ENCODE results near the gene IFT52. TPM values are rescaled to one million over a fixed set of nuclear protein-coding genes. Genes with fewer than 3 reads are reported as not detected.

Gene IFT52
- total RNA-seq, 2 experiments from 2014 or later, result 14.2 to 15.7 TPM

DNA sequence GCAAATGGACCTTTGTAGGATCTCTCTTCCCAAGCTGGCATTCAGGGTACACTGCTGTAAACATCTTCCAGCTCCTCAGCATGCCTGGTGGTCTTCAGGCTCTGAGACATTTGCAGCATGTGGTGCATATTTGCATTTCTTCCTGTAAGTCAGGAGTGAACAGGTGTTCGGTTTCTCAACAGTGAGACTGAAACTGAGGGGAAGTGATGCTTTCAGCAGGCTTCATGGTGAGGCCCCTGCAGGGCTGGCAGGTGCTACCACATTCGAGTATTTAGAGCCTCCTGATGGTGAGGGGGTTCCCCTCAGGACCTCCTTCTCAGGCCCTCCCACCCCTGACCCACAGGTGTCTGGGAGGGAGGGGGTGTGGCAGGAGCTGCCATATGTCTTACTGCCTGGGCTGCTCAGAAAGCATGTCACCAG lies 91.3 kb downstream of the IFT52 start:
- TF ChIP-seq, protein P1, sequence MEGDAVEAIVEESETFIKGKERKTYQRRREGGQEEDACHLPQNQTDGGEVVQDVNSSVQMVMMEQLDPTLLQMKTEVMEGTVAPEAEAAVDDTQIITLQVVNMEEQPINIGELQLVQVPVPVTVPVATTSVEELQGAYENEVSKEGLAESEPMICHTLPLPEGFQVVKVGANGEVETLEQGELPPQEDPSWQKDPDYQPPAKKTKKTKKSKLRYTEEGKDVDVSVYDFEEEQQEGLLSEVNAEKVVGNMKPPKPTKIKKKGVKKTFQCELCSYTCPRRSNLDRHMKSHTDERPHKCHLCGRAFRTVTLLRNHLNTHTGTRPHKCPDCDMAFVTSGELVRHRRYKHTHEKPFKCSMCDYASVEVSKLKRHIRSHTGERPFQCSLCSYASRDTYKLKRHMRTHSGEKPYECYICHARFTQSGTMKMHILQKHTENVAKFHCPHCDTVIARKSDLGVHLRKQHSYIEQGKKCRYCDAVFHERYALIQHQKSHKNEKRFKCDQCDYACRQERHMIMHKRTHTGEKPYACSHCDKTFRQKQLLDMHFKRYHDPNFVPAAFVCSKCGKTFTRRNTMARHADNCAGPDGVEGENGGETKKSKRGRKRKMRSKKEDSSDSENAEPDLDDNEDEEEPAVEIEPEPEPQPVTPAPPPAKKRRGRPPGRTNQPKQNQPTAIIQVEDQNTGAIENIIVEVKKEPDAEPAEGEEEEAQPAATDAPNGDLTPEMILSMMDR (IDR thresholded peaks at IDR 0.05), result no peak
- ChIA-PET CTCF (interaction anchor here (1.7 kb wide), 1 partner anchor 10 kb away, joined by 8 read pairs; no protein-coding TSS in a partner anchor), POLR2A (interaction anchor here (1.4 kb wide), 1 partner anchor 14 kb away, joined by 4 read pairs; no protein-coding TSS in a partner anchor)
- H3K36me3 Mint-ChIP-seq (ENCODE audit: low read depth), result peaks cover 37% of the 10 kb centered on the region
- ATAC-seq, result peak; percentile 56
- peaks cover 9% of the 10 kb centered on the region for H3K4me1 Mint-ChIP-seq (ENCODE audit: low read depth)
- H3K27ac Mint-ChIP-seq, result no peak overlapping the region
- H3K27me3 Mint-ChIP-seq, result no peaks in the 10 kb centered on the region
- no peak overlapping the region for H3K4me3 Mint-ChIP-seq
- H3K9me3 Mint-ChIP-seq, result no peaks in the 10 kb centered on the region
- DNase-seq, result peak; percentile 13
- intact Hi-C loops (cut with micrococcal nuclease), result no loop called here

DNA sequence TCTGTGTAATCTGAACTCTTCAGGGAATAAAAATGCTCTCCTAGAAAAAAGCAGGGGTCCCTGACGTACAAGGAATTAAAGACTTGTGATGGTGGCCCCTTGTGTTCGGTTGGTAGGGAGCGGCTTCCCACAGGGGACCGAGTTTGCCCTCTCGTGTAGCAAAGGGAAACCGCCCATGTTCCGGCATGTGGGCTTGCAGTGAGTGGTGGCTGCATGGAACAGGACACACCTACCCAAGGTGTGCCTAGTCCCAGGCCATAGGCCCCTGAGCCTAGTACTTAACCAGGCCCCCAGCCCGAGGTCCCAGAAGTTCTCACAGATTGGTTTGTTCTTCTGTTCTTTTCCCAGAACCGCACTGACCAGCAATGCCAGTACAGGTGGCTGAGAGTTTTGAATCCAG lies 91.7 kb downstream of the IFT52 start:
- Mint-ChIP-seq H3K27me3 (no peaks in the 10 kb centered on the region), H3K4me1 (ENCODE audit: low read depth) (peaks cover 9% of the 10 kb centered on the region), H3K4me3 (no peak overlapping the region), H3K36me3 (ENCODE audit: low read depth) (peaks cover 34% of the 10 kb centered on the region), H3K27ac (no peak overlapping the region), H3K9me3 (no peaks in the 10 kb centered on the region)
- intact Hi-C loops (cut with micrococcal nuclease), result no loop called here
- DNase-seq, result no peak
- POLR2A ChIA-PET, result no interaction called here
- no peak for ATAC-seq
- CTCF ChIA-PET, result interaction anchor here (1.7 kb wide), 1 partner anchor 10 kb away, joined by 8 read pairs; no protein-coding TSS in a partner anchor
- TF ChIP-seq, protein P1 (IDR thresholded peaks at IDR 0.05), result no peak

DNA sequence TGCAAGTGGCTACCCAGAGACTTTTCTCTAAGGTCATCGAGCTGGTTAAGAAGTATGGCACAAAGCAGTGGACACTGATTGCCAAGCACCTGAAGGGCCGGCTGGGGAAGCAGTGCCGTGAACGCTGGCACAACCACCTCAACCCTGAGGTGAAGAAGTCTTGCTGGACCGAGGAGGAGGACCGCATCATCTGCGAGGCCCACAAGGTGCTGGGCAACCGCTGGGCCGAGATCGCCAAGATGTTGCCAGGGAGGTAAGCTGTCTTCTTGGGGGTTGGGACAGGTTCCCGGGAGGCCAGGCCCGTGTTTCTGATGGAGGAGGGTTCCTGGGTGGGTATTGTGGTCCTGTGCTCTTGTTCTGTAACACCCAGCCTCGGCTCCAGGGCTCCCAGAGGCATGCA lies 96.1 kb downstream of the IFT52 start:
- ATAC-seq, result no peak
- POLR2A ChIA-PET, result interaction anchor here (1.6 kb wide), 1 partner anchor 20 kb away, joined by 4 read pairs; the partner anchor contains the start of gene MYBL2
- intact Hi-C loops (cut with micrococcal nuclease), result no loop called here
- TF ChIP-seq, protein P1 (IDR thresholded peaks at IDR 0.05), result no peak
- Mint-ChIP-seq H3K9me3 (no peaks in the 10 kb centered on the region), H3K27ac (no peak overlapping the region), H3K36me3 (ENCODE audit: low read depth) (peaks cover 36% of the 10 kb centered on the region), H3K4me3 (no peak overlapping the region), H3K4me1 (ENCODE audit: low read depth) (peaks cover 10% of the 10 kb centered on the region), H3K27me3 (no peaks in the 10 kb centered on the region)
- CTCF ChIA-PET, result interaction anchor here (0.9 kb wide), 1 partner anchor 148 kb away, joined by 3 read pairs; no protein-coding TSS in a partner anchor
- DNase-seq, result no peak

- Mint-ChIP-seq H3K27me3 (no peaks in the 10 kb centered on the region), H3K4me1 (ENCODE audit: low read depth) (peaks cover 6% of the 10 kb centered on the region), H3K27ac (peak overlapping the region; percentile 63), H3K36me3 (ENCODE audit: low read depth) (peaks cover 35% of the 10 kb centered on the region), H3K9me3 (no peaks in the 10 kb centered on the region), H3K4me3 (no peak overlapping the region)
- POLR2A ChIA-PET, result interaction anchor here (1.1 to 1.5 kb wide), 3 partner anchors 10 to 24 kb away, joined by 3 to 4 read pairs (median 4); no protein-coding TSS in a partner anchor
- intact Hi-C loops (cut with micrococcal nuclease), result no loop called here
- ATAC-seq (no peak), DNase-seq (no peak)
- TF ChIP-seq, protein P1 (IDR thresholded peaks at IDR 0.05), result no peak
- CTCF ChIA-PET, result interaction anchor here (0.7 to 1.6 kb wide), 5 partner anchors 13 to 502 kb away, joined by 3 to 6 read pairs (median 4); no protein-coding TSS in a partner anchor
These were observed 98.4 kb downstream of the IFT52 start for GRCh38 chr20:43689165-43689564.

DNA sequence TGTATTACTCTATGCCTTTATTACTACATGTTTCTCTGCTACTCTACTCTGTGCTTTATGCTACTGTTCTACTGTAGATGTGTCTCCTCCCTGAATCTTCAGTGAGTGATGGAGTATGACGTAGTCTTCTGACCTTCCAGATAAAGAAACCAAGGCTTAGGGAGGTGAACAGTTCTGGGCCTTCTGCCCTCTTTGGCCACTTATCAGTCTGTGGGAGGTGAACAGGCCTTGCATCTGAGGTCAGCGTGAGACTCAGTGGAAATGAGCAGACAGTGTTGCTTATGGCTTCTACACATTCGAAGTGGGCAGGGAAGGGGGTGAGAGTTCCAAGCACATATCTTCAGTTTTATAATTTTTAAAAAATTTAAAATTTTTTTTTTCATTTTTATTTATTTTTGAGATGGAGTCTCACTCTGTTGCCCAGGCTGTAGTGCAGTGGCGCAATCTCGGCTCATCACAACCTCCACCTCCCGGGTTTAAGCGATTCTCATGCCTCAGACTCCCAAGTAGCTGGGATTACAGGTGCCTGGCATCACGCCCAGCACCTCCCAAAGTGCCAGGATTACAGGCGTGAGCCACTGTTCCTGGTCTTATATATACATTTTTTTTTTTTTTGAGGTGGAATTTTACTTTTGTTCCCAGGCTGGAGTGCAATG lies 100.3 kb downstream of the IFT52 start:
- DNase-seq (no peak), ATAC-seq (no peak)
- TF ChIP-seq, protein P1 (IDR thresholded peaks at IDR 0.05), result no peak
- no peaks in the 10 kb centered on the region for H3K27me3 Mint-ChIP-seq
- H3K4me3 Mint-ChIP-seq, result no peak overlapping the region
- peaks cover 44% of the 10 kb centered on the region for H3K36me3 Mint-ChIP-seq (ENCODE audit: low read depth)
- H3K27ac Mint-ChIP-seq, result no peak overlapping the region
- intact Hi-C loops (cut with micrococcal nuclease), result no loop called here
- ChIA-PET POLR2A (no interaction called here), CTCF (interaction anchor here (1.0 to 3.3 kb wide), 9 partner anchors 9 to 370 kb away, joined by 3 to 31 read pairs (median 5); no protein-coding TSS in a partner anchor)
- H3K9me3 Mint-ChIP-seq, result no peaks in the 10 kb centered on the region
- peaks cover 6% of the 10 kb centered on the region for H3K4me1 Mint-ChIP-seq (ENCODE audit: low read depth)
